ENCODE results near the gene ANKIB1.
"Not testable (repeated sequence)": the region's sequence is repeated elsewhere in the genome, so short reads cannot be mapped to it uniquely, and the experiment has no call there.

DNA sequence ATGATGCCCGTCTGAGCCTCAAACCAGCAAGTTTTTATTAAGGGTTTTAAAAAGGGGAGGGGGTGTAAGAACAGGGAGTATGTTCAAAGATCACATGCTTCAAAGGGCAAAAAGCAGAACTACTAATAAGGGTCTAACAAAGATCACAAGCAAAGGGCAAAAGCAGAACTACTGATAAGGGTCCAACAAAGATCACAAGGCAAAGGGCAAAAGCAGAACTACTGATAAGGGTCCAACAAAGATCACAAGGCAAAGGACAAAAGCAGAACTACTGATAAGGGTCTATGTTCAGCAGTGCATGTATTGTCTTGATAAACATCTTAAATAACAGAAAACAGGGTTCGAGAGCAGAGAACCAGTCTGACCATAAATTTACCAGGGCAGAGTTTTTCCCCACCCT lies 196.9 kb downstream of the ANKIB1 start:
- TF ChIP-seq ZFP37 (tag by site-specific recombination; IDR thresholded peaks at IDR 0.05): not testable (repeated sequence)
- TF ChIP-seq, protein P1, sequence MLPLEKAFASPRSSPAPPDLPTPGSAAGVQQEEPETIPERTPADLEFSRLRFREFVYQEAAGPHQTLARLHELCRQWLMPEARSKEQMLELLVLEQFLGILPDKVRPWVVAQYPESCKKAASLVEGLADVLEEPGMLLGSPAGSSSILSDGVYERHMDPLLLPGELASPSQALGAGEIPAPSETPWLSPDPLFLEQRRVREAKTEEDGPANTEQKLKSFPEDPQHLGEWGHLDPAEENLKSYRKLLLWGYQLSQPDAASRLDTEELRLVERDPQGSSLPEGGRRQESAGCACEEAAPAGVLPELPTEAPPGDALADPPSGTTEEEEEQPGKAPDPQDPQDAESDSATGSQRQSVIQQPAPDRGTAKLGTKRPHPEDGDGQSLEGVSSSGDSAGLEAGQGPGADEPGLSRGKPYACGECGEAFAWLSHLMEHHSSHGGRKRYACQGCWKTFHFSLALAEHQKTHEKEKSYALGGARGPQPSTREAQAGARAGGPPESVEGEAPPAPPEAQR (tag by site-specific recombination; IDR thresholded peaks at IDR 0.05): not testable (repeated sequence)
- TF ChIP-seq, protein P2, sequence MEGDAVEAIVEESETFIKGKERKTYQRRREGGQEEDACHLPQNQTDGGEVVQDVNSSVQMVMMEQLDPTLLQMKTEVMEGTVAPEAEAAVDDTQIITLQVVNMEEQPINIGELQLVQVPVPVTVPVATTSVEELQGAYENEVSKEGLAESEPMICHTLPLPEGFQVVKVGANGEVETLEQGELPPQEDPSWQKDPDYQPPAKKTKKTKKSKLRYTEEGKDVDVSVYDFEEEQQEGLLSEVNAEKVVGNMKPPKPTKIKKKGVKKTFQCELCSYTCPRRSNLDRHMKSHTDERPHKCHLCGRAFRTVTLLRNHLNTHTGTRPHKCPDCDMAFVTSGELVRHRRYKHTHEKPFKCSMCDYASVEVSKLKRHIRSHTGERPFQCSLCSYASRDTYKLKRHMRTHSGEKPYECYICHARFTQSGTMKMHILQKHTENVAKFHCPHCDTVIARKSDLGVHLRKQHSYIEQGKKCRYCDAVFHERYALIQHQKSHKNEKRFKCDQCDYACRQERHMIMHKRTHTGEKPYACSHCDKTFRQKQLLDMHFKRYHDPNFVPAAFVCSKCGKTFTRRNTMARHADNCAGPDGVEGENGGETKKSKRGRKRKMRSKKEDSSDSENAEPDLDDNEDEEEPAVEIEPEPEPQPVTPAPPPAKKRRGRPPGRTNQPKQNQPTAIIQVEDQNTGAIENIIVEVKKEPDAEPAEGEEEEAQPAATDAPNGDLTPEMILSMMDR (tag by site-specific recombination; IDR thresholded peaks at IDR 0.05): not testable (repeated sequence)

All from HEK293 (cell line).